Breast epithelium (tissue), 3 donors: Measurements from ENCODE around the gene TMEM231.

Source experiments
- POLR2A ChIP-seq: fragments of 450-650 bp; IDR thresholded peaks from one replicate; pipeline ENCODE4 v1.6.1; 2016; ENCODE audit warnings: antibody characterized with exemption, mild to moderate bottlenecking, moderate library complexity
- POLR2AphosphoS5 ChIP-seq, 3 donors: sonication (generic); formaldehyde crosslinking; IDR thresholded peaks; one replicate each; pipeline ENCODE4 v1.6.1; 2017; ENCODE audit warnings: antibody characterized with exemption in 3 of 3
- TF ChIP-seq, protein P1 (sequence below), 3 donors: fragments of 450-650 bp; IDR thresholded peaks; one replicate each; pipeline ENCODE4 v1.5.1; 2016 to 2017; ENCODE audit warnings: antibody characterized with exemption in 3 of 3, mild to moderate bottlenecking in 3 of 3, moderate library complexity in 3 of 3

- TF ChIP-seq POLR2AphosphoS5 (IDR thresholded peaks at IDR 0.05), result no peak
- TF ChIP-seq, protein P1, sequence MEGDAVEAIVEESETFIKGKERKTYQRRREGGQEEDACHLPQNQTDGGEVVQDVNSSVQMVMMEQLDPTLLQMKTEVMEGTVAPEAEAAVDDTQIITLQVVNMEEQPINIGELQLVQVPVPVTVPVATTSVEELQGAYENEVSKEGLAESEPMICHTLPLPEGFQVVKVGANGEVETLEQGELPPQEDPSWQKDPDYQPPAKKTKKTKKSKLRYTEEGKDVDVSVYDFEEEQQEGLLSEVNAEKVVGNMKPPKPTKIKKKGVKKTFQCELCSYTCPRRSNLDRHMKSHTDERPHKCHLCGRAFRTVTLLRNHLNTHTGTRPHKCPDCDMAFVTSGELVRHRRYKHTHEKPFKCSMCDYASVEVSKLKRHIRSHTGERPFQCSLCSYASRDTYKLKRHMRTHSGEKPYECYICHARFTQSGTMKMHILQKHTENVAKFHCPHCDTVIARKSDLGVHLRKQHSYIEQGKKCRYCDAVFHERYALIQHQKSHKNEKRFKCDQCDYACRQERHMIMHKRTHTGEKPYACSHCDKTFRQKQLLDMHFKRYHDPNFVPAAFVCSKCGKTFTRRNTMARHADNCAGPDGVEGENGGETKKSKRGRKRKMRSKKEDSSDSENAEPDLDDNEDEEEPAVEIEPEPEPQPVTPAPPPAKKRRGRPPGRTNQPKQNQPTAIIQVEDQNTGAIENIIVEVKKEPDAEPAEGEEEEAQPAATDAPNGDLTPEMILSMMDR (IDR thresholded peaks at IDR 0.05), result no peak
- TF ChIP-seq POLR2A, result no peak
Measured at GRCh38 chr16:75593308-75593707, 37.3 kb upstream of the TMEM231 start.
